Hematopoietic multipotent progenitor cell treated with erythropoietin and hydrocortisone succinate and interleukin-3 and kit ligand, for 6 days (in vitro differentiated cells): ENCODE data around the gene CCDC54.
"Not testable (repeated sequence)": the region's sequence is repeated elsewhere in the genome, so short reads cannot be mapped to it uniquely, and the experiment has no call there.

ENCODE experiments used
- DNase-seq: peaks from one replicate; pipeline ENCODE4 v3.0.0-alpha.2; 2015

CCDC54 gene

DNA sequence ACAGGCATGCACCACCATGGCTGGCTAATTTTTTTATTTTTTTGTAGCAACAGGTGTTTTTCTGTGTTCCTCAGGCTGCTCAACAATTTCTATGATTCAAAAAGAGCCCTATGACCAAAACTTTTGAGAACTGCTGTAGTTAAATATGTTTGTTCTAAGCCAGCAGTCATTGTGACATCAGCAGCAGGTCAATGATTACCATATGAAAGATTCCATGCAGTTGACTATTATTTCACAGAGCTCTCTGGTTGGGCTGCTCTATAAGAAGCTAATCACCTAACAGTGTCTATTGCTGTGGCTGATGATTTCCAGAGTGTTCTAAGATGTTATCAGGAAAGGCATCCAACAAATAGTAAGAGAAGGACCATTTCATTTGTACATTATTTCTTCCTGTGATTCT lies at the start of gene CCDC54:
Gene CCDC54, plus strand, starts transcription at position 289 of the 400 bp plus-strand sequence. CDS start 149 bp downstream, outside the sequence.
- DNase-seq: no peak

- DNase-seq: peak; percentile 14
Measured at GRCh38 chr3:107328069-107328468, 49.2 kb upstream of the CCDC54 start.

DNA sequence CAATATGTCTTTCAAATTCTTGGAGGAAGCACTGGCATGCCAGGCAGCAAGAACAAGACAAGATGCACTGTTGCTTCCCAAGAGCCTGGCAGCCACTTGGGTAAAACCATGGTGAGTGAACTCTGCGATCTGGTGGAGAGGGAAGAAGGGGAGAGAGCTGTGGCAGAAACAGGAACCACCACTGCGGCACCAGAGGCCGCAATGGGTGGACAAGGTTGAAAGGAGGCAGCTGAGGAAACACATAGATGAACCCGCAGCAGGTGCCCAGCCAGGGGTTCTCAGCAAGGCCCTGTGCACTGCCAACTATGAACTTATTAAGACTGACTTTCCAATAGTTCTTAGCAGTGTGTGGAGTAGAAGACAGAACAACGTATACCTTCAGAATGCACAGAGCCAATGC lies 48.2 kb upstream of the CCDC54 start:
- DNase-seq: no peak

DNA sequence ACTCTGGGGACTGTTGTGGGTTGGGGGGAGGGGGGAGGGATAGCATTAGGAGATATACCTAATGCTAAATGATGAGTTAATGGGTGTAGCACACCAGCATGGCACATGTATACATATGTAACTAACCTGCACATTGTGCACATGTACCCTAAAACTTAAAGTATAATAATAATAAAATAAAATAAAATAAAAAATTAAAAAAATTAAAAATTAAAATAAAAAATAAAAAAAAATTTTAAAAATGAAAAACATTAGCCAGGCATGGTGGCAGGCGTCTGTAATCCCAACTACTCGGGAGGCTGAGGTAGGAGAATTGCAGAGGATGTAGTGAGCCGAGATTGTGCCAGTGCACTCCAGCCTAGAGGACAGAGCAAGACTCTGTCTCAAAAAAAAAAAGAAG lies 37.5 kb upstream of the CCDC54 start:
- not testable (repeated sequence) for DNase-seq

- no peak for DNase-seq
Measured at GRCh38 chr3:107344722-107345121, 32.5 kb upstream of the CCDC54 start.

- peak; percentile 34 for DNase-seq
Measured at GRCh38 chr3:107345822-107346405, 31.3 kb upstream of the CCDC54 start.

DNA sequence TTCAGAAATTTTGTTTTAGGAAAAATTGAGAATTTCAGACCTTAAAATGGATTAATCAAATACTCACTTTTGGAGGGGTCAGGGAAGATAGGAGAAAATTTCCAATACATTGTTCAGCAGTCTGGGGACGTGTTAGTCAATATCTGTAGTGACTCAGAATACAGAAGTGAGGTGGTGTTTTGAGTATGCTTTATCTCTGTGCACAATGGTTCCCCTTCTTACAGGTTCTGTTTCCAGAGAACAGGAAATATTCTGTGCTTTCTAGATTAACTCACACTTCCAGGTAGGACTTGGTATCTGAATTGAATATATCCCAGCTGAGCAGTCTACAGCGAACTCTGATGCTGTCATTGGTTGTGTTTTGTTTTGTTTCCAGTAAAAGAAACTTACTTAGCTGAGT lies 30.7 kb upstream of the CCDC54 start:
- DNase-seq: peak; percentile 38

DNA sequence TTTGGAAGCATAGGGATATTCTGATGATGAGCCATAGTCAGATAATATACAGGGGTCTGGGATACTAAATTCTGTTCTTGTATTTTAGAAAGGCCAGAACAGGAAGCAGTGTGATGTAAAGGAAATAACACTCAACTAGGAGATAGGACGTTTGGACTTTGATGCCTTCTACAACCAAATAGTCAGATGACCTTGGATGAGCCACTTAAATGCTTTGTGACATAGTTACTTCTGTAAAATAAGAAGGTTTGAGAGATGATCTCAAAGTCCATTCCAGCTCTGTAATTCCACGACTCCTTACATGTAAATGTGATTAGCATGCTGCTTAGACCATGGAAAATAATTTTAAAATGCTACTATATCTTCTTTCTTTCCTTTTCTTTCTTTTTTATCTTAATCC lies 29.5 kb upstream of the CCDC54 start:
- DNase-seq: no peak

- no peak for DNase-seq
Measured at GRCh38 chr3:107356706-107357105, 20.5 kb upstream of the CCDC54 start.

- no peak for DNase-seq
Measured at GRCh38 chr3:107361633-107362032, 15.6 kb upstream of the CCDC54 start.

- DNase-seq: no peak
Measured at GRCh38 chr3:107365051-107365450, 12.2 kb upstream of the CCDC54 start.

DNA sequence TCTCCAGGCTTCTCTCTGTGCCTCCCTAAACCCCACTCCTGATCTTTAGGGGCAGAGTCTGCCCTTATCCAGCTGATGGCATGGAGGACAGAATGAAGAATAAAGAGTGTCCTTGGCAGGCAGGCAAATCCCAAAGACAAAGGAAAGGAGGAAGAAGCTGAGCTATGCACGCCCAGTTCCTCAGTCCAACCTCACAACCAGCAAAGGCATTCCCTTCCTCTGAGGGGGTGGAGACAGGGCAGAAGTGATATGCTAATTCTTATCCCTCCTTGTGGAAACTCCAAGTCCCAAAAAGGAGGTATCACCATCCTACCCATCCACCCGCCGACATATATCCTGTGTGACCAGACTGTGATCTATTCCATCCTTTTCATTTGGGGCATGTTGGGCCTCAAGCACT lies 10.5 kb upstream of the CCDC54 start:
- no peak for DNase-seq

- peak; percentile 83 for DNase-seq
Measured at GRCh38 chr3:107367353-107367752, 9.9 kb upstream of the CCDC54 start.

DNA sequence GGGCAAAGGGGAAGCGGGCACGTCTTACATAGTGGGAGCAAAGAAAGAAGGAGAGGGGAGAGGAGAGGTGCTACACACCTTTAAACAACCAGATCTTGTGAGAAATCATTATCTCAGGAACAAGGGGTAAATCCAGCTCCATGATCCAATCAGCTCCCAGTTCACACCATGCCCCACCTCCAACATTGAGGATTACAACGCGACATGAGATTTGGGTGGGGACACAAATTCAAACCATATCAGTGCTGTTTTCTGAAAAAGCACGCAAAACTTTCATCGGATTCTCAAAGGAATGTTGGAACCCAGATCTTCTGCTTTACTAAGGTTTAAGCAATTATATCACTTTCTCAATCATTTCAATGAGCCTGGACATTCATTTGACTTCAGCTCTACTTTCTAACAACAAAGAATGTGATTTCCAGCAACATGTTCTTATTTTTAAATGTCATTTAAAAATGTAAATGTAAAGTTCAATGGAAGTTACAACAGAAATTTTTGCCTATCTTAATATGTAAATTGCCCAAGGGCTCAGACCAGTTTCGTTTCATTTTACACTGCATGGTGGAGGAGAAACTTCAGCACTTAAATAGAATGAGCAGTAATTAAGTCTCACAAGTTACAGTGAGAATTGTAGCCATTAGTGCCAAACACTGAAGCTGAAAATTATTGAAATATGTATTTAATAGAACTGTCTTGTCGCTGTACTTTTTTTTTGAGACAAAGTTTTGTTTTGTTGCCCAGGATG lies 8.4 kb upstream of the CCDC54 start:
- no peak for DNase-seq

GRCh38 chr3:107369791-107370190 lies 7.4 kb upstream of the CCDC54 start:
- DNase-seq: no peak

- DNase-seq: no peak
Measured at GRCh38 chr3:107370907-107371306, 6.3 kb upstream of the CCDC54 start.

- no peak for DNase-seq
Measured at GRCh38 chr3:107372506-107372905, 4.7 kb upstream of the CCDC54 start.

DNA sequence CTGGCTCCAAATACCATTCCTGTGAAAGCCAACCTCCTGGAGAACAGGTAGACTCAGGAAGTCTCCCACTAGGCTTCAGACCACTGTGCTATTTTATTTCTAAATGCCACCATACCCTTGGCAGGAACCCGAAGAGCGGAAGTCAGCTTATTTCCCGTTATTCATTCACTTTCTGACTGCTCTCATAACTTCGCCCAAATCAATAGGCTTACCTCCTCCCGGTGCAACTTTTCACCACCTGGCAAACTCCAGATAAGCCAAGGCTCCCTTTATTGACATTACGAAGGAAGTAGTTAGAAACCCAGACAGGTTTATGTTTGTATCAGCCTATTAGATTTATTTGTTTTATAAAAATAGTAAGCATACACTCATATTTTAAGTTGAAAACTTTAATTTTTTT lies 3.3 kb upstream of the CCDC54 start:
- DNase-seq: no peak

DNA sequence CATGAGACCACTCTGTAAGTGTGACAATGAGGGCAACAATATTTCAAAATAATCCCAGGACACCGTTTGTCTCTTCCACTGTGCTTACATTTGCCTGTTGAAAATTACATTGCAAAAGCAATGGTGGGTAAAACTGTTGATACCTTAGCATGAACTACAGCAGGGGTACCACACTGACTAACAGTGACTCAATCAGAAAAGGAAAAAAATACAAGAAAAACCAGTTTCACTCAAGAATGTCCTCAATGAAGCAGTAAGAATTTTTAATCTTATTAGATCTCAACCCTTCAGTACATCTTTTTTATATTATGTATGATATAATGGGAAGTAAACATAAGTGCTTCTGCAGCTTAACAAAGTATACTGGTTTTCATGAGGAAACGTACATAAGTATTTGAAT lies 1.6 kb upstream of the CCDC54 start:
- no peak for DNase-seq

- DNase-seq: no peak
Measured at GRCh38 chr3:107382631-107383030, 5.4 kb downstream of the CCDC54 start.

GRCh38 chr3:107384428-107384827 lies 7.2 kb downstream of the CCDC54 start:
- DNase-seq: no peak

DNA sequence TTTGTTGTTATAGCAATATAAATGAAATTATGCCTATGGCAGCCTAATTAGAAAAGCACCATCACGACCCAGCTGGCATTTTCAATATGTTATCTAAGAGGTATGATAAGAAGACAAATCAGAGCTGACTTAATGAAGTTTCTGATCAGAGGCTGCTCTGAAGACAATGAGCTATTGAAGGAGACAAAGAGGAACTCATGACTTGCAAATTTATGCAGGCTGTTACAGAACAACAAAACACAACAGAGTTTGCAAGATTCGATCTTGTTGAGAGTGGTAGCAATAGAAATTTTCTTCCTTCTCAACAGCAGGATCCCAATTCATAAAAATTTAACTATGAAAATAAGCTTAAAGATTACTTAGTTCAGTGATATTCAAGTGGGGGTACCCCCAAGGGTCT lies 7.7 kb downstream of the CCDC54 start:
- DNase-seq: no peak

DNA sequence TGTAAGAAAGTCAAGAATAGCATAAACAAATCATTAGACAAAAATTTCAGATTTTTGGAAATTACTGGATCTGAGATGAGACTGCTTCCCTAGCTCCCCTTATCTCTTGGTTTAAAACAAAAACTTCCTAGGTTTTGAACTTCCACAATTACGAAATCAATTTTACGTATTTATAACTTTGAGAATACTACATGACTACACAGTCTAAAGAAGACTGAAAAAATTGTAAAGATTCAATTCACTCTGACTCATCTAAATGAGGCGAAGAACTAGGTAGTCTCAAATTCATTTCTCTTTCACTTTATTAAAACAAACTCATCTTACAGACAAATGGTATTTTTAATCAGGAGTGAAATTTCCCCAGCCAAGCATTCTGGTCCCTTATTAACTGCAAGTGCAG lies 10.3 kb downstream of the CCDC54 start:
- DNase-seq: no peak

GRCh38 chr3:107392549-107393165 lies 15.4 kb downstream of the CCDC54 start:
- DNase-seq: no peak
